CD4-positive, alpha-beta T cell (primary cell): Measurements from ENCODE around the gene SLC44A5. TPM values are rescaled to one million over a fixed set of nuclear protein-coding genes. Genes with fewer than 3 reads are reported as not detected.

Experiments
- ATAC-seq: fragments of 200-7000 bp; cut with Tn5 transposase; one replicate; pipeline ENCODE4 v1.10.0; 2022; ENCODE audit warnings: mild to moderate bottlenecking; ENCODE audit not compliant: poor library complexity
- CTCF ChIA-PET: fragments of 350-600 bp; sonication (Branson Sonifier 250); formaldehyde crosslinking; loops from one replicate; lab custom pipeline; 2021; ENCODE audit warnings: antibody characterized with exemption, inconsistent platforms; lab: Charles Lee
- POLR2A ChIA-PET: fragments of 350-600 bp; sonication (Branson Sonifier 250); formaldehyde crosslinking; loops from one replicate; lab custom pipeline; 2021; ENCODE audit warnings: antibody characterized with exemption, inconsistent platforms; lab: Charles Lee
- DNase-seq, 14 experiments: peaks; one replicate each; pipeline ENCODE4 v3.0.0-alpha.2; 2013 to 2020; ENCODE audit warnings: mixed read lengths in 2 of 14
- H3K27ac ChIP-seq, 2 donors: one replicate each; pipeline versions ENCODE4 v1.5.1 to v1.7.0; 2013; ENCODE audit warnings: low read length in 2 of 2, low read depth in 1 of 2, mild to moderate bottlenecking in 1 of 2
- H3K27me3 ChIP-seq, 2 experiments: 1 replicate in 1 of 2; 2 replicates in 1 of 2; pipeline versions ENCODE4 v1.6.1 to v1.7.0; 2013; ENCODE audit warnings: low read length in 2 of 2, control low read depth in 1 of 2, mild to moderate bottlenecking in 1 of 2, moderate library complexity in 1 of 2; ENCODE audit not compliant: insufficient read depth in 2 of 2, control insufficient read depth in 1 of 2
- H3K36me3 ChIP-seq: one replicate; pipeline ENCODE4 v1.6.1; 2013; ENCODE audit warnings: low read length, control low read depth; ENCODE audit not compliant: insufficient read depth
- H3K4me1 ChIP-seq: one replicate; pipeline ENCODE4 v1.6.1; 2013; ENCODE audit warnings: low read length, control low read depth; ENCODE audit not compliant: insufficient read depth
- H3K4me3 ChIP-seq: one replicate; pipeline ENCODE4 v1.5.1; 2013; ENCODE audit warnings: mild to moderate bottlenecking, low read length, moderate library complexity
- H3K9me3 ChIP-seq, 2 experiments: 1 replicate in 1 of 2; 2 replicates in 1 of 2; pipeline versions ENCODE4 v1.6.1 to v1.7.0; 2013; ENCODE audit warnings: low read length in 2 of 2, mild to moderate bottlenecking in 2 of 2, control low read depth in 1 of 2, moderate library complexity in 1 of 2; ENCODE audit not compliant: control insufficient read depth in 1 of 2, insufficient read depth in 1 of 2
- H3K27ac Mint-ChIP-seq: one replicate; pipeline ENCODE4 v1.8.0; 2020; ENCODE audit warnings: mixed read lengths
- H3K27me3 Mint-ChIP-seq: one replicate; pipeline ENCODE4 v1.8.0; 2021; ENCODE audit warnings: mixed read lengths
- H3K36me3 Mint-ChIP-seq: one replicate; pipeline ENCODE4 v1.8.0; 2021; ENCODE audit warnings: low read depth, mixed read lengths
- H3K4me1 Mint-ChIP-seq: one replicate; pipeline ENCODE4 v1.8.0; 2021; ENCODE audit warnings: low read depth, mixed read lengths
- H3K4me3 Mint-ChIP-seq: one replicate; pipeline ENCODE4 v1.8.0; 2020; ENCODE audit warnings: mild to moderate bottlenecking, mixed read lengths
- H3K9me3 Mint-ChIP-seq: one replicate; pipeline ENCODE4 v1.8.0; 2020; ENCODE audit warnings: mixed read lengths
- CTCF ChIP-seq: fragments of 200-600 bp; IDR thresholded peaks from one replicate; pipeline ENCODE4 v1.8.0; 2022; ENCODE audit warnings: antibody characterized with exemption, mild to moderate bottlenecking
- intact Hi-C, 2 experiments: fragments of 100-400 bp; cut with DNase I in 1 of 2; cut with micrococcal nuclease in 1 of 2; formaldehyde crosslinking; loops; one replicate each; pipeline versions ENCODE4 v1.15.1 to v1.9.0; 2023 to 2025; cut with DNase I, micrococcal nuclease
- total RNA-seq, 174 experiments: library from RNA in 2 of 174; stranded (reverse) in 2 of 174; gene quantifications; one replicate each; pipeline ENCODE4 v1.2.3 and lab custom pipeline; 2021 to 2026

SLC44A5 gene
- total RNA-seq, 2 experiments from 2014 or later = not detected

GRCh38 chr1:75587692-75588091 is 23.2 kb downstream of the SLC44A5 start:
- Mint-ChIP-seq H3K4me1 (no peaks in the 10 kb centered on the region), H3K27ac (no peak overlapping the region), H3K27me3 (peaks cover 12% of the 10 kb centered on the region), H3K4me3 (no peak overlapping the region), H3K36me3 (no peaks in the 10 kb centered on the region), H3K9me3 (no peaks in the 10 kb centered on the region)
- intact Hi-C loops = no loop called here
- H3K27me3 ChIP-seq = peaks cover 5% of the 10 kb centered on the region in 2 experiments
- no peak for DNase-seq
- ChIA-PET POLR2A (no interaction called here), CTCF (no interaction called here)
- H3K36me3 ChIP-seq = no peaks in the 10 kb centered on the region
- ATAC-seq = no peak
- no peaks in the 10 kb centered on the region for H3K4me1 ChIP-seq
- no peak overlapping the region for H3K27ac ChIP-seq
- no peak for TF ChIP-seq CTCF
- no peak overlapping the region for H3K4me3 ChIP-seq
- no peaks in the 10 kb centered on the region for H3K9me3 ChIP-seq

GRCh38 chr1:75583282-75583681 is 27.6 kb downstream of the SLC44A5 start:
- no peaks in the 10 kb centered on the region for H3K4me1 Mint-ChIP-seq
- no peak for TF ChIP-seq CTCF
- ChIA-PET CTCF (no interaction called here), POLR2A (no interaction called here)
- H3K27me3 ChIP-seq = peaks cover 0 to 3% of the 10 kb centered on the region in 2 experiments
- ATAC-seq (no peak), DNase-seq (no peak)
- H3K4me1 ChIP-seq = no peaks in the 10 kb centered on the region
- H3K4me3 ChIP-seq = no peak overlapping the region
- H3K9me3 Mint-ChIP-seq = no peaks in the 10 kb centered on the region
- peaks cover 3% of the 10 kb centered on the region for H3K27me3 Mint-ChIP-seq
- no peak overlapping the region for H3K4me3 Mint-ChIP-seq
- no peaks in the 10 kb centered on the region for H3K36me3 ChIP-seq
- H3K36me3 Mint-ChIP-seq = no peaks in the 10 kb centered on the region
- H3K27ac ChIP-seq = no peak overlapping the region
- intact Hi-C loops = no loop called here
- no peak overlapping the region for H3K27ac Mint-ChIP-seq
- no peaks in the 10 kb centered on the region for H3K9me3 ChIP-seq

- Mint-ChIP-seq H3K27ac (no peak overlapping the region), H3K4me1 (no peaks in the 10 kb centered on the region), H3K9me3 (no peaks in the 10 kb centered on the region), H3K27me3 (peaks cover 3% of the 10 kb centered on the region), H3K36me3 (no peaks in the 10 kb centered on the region), H3K4me3 (no peak overlapping the region)
- no peaks in the 10 kb centered on the region for H3K4me1 ChIP-seq
- ChIA-PET POLR2A (no interaction called here), CTCF (no interaction called here)
- no peak overlapping the region for H3K4me3 ChIP-seq
- intact Hi-C loops = no loop called here
- no peak for TF ChIP-seq CTCF
- peaks cover 0 to 4% of the 10 kb centered on the region in 2 experiments for H3K27me3 ChIP-seq
- no peak for DNase-seq
- H3K27ac ChIP-seq = no peak overlapping the region
- H3K36me3 ChIP-seq = no peaks in the 10 kb centered on the region
- H3K9me3 ChIP-seq = no peaks in the 10 kb centered on the region
- no peak for ATAC-seq
These were observed 28.1 kb downstream of the SLC44A5 start for GRCh38 chr1:75582725-75583261.
